ENCODE results near the gene KCNAB1. TPM values are rescaled to one million over a fixed set of nuclear protein-coding genes. Genes with fewer than 3 reads are reported as not detected.

KCNAB1 gene
- total and polyA plus RNA-seq, 2 donors (not counting 3 experiments of a cell fraction or from before 2014, with no cell fraction given): 0.21 TPM; not detected in 1

- no peaks in the 10 kb centered on the region for H3K36me3 ChIP-seq (ENCODE audit: control insufficient read depth in 2 of 2, extremely low read depth in 1 of 2, insufficient read depth in 2 of 2, low read length in 2 of 2)
- no peak overlapping the region for H3K9ac ChIP-seq (replicated peaks; ENCODE audit: extremely low read depth, insufficient read depth, low read length)
- no peaks in the 10 kb centered on the region for H4K20me1 ChIP-seq (replicated peaks; ENCODE audit: control insufficient read depth, extremely low read depth, insufficient read depth, low read length)
- H3K27ac ChIP-seq (ENCODE audit: insufficient read depth, low read depth, low read length): no peak overlapping the region
- H3K4me2 ChIP-seq (ENCODE audit: insufficient read depth, low read length): no peak overlapping the region
- H3K4me1 ChIP-seq (ENCODE audit: control insufficient read depth, extremely low read depth, insufficient read depth, low read length): no peaks in the 10 kb centered on the region
- no peaks in the 10 kb centered on the region for H3K9me3 ChIP-seq (replicated peaks; ENCODE audit: control insufficient read depth, insufficient read depth, low read length)
- H3K4me3 ChIP-seq (replicated peaks in 1 of 3; ENCODE audit: insufficient read depth in 1 of 3, low read depth in 1 of 3, low read length in 3 of 3): no peak overlapping the region
- BruUV-seq (replicated peaks): no TSS peak
- POLR2A ChIA-PET: no interaction called here
- dilution Hi-C loops (cut with MboI; ENCODE audit: extremely low pct_ligation_motif_present, low sequenced_read_pairs): no loop called here
- no peaks in the 10 kb centered on the region for H3K9me1 ChIP-seq (replicated peaks; ENCODE audit: control insufficient read depth, extremely low read depth, insufficient read depth, low read length)
- no peak overlapping the region for H2AFZ ChIP-seq (ENCODE audit: low read depth, low read length)
- DNase-seq (ENCODE audit: low read depth, low spot score): no peak
- FAIRE-seq: no peak
- no peak for TF ChIP-seq POLR2AphosphoS5 (IDR thresholded peaks at IDR 0.05; ENCODE audit: insufficient read depth, low read depth, low read length)
- TF ChIP-seq, protein P1, sequence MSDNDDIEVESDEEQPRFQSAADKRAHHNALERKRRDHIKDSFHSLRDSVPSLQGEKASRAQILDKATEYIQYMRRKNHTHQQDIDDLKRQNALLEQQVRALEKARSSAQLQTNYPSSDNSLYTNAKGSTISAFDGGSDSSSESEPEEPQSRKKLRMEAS (IDR thresholded peaks at IDR 0.05; ENCODE audit: insufficient read depth, insufficient read length): no peak
- intact Hi-C loops (cut with micrococcal nuclease): no loop called here
- no peaks in the 10 kb centered on the region for H3K79me2 ChIP-seq (ENCODE audit: control insufficient read depth, insufficient read depth, low read length)
- CTCF ChIA-PET: interaction anchor here (1.6 to 1.8 kb wide), 2 partner anchors 18 to 110 kb away, joined by 4 to 5 read pairs; no protein-coding TSS in a partner anchor
- H3K27me3 ChIP-seq (ENCODE audit: control insufficient read depth in 2 of 2, insufficient read depth in 2 of 2, low read length in 2 of 2): no peaks in the 10 kb centered on the region
Observed at GRCh38 chr3:156400062-156400461, 279.7 kb downstream of the KCNAB1 start.

GRCh38 chr3:156400735-156401134, 280.4 kb downstream of the KCNAB1 start:
- Histone ChIP-seq H3K4me1 (ENCODE audit: control insufficient read depth, extremely low read depth, insufficient read depth, low read length) (no peaks in the 10 kb centered on the region), H2AFZ (ENCODE audit: low read depth, low read length) (no peak overlapping the region), H3K9me3 (replicated peaks; ENCODE audit: control insufficient read depth, insufficient read depth, low read length) (no peaks in the 10 kb centered on the region), H3K9ac (replicated peaks; ENCODE audit: extremely low read depth, insufficient read depth, low read length) (no peak overlapping the region), H3K27ac (ENCODE audit: insufficient read depth, low read depth, low read length) (no peak overlapping the region), H3K27me3 (ENCODE audit: control insufficient read depth in 2 of 2, insufficient read depth in 2 of 2, low read length in 2 of 2) (no peaks in the 10 kb centered on the region), H4K20me1 (replicated peaks; ENCODE audit: control insufficient read depth, extremely low read depth, insufficient read depth, low read length) (no peaks in the 10 kb centered on the region), H3K4me3 (replicated peaks in 1 of 3; ENCODE audit: insufficient read depth in 1 of 3, low read depth in 1 of 3, low read length in 3 of 3) (no peak overlapping the region), H3K36me3 (ENCODE audit: control insufficient read depth in 2 of 2, extremely low read depth in 1 of 2, insufficient read depth in 2 of 2, low read length in 2 of 2) (no peaks in the 10 kb centered on the region), H3K4me2 (ENCODE audit: insufficient read depth, low read length) (no peak overlapping the region), H3K9me1 (replicated peaks; ENCODE audit: control insufficient read depth, extremely low read depth, insufficient read depth, low read length) (no peaks in the 10 kb centered on the region), H3K79me2 (ENCODE audit: control insufficient read depth, insufficient read depth, low read length) (no peaks in the 10 kb centered on the region)
- TF ChIP-seq CTCF (IDR thresholded peaks at IDR 0.05; ENCODE audit: extremely low read depth in 1 of 2, insufficient read depth in 1 of 2, low read depth in 1 of 2, low read length in 2 of 2) (no peak), POLR2A (IDR thresholded peaks at IDR 0.05; ENCODE audit: low read depth, low read length) (no peak), MYC (IDR thresholded peaks at IDR 0.05; ENCODE audit: low read depth, low read length) (no peak), FOS (IDR thresholded peaks at IDR 0.05; ENCODE audit: borderline replicate concordance, insufficient read depth, low read length) (no peak), JUN (IDR thresholded peaks at IDR 0.05; ENCODE audit: borderline replicate concordance, insufficient read depth, insufficient read length, low read depth) (no peak), POLR2AphosphoS5 (IDR thresholded peaks at IDR 0.05; ENCODE audit: insufficient read depth, low read depth, low read length) (no peak), GATA2 (IDR thresholded peaks at IDR 0.05; ENCODE audit: insufficient read depth, insufficient read length, low read depth, low read length) (no peak), EZH2 (IDR thresholded peaks at IDR 0.05; ENCODE audit: borderline replicate concordance, low read depth, low read length, severe bottlenecking) (no peak)
- TF ChIP-seq, protein P1 (IDR thresholded peaks at IDR 0.05; ENCODE audit: insufficient read depth, insufficient read length): no peak
- DNase-seq (ENCODE audit: low read depth, low spot score) (no peak), FAIRE-seq (no peak)
- no TSS peak for BruUV-seq (replicated peaks)
- ChIA-PET CTCF (interaction anchor here (0.6 to 1.6 kb wide), 2 partner anchors 109 to 116 kb away, joined by 3 to 4 read pairs; no protein-coding TSS in a partner anchor), POLR2A (no interaction called here)
- dilution Hi-C loops (cut with MboI; ENCODE audit: extremely low pct_ligation_motif_present, low sequenced_read_pairs): no loop called here
- intact Hi-C loops (cut with micrococcal nuclease): no loop called here

Data from endothelial cell of umbilical vein (primary cell).